Right lobe of liver (tissue), 4 donors: ENCODE measurements around the gene KCNH1.

Experiments
- CTCF ChIP-seq, 4 donors: fragments of 200-600 bp in 3 of 4; fragments of 450-650 bp in 1 of 4; IDR thresholded peaks; one replicate each; pipeline versions ENCODE4 v1.5.1 to v1.8.0; 2016 to 2022; ENCODE audit warnings: antibody characterized with exemption in 4 of 4, mild to moderate bottlenecking in 2 of 4
- POLR2A ChIP-seq: fragments of 450-650 bp; IDR thresholded peaks from one replicate; pipeline ENCODE4 v1.6.1; 2017; ENCODE audit warnings: antibody characterized with exemption, mild to moderate bottlenecking
- donor health status: DM: no; HTN: no; CAD: no.
- donor health status: DM: no; HTN: no; CAD: no.
- donor health status: DM: no; HTN: yes; CAD: no.

GRCh38 chr1:210711825-210712612, 421.9 kb downstream of the KCNH1 start:
- no peak for TF ChIP-seq POLR2A
- peak; percentile 31 to 46 (median 44) for TF ChIP-seq CTCF (IDR thresholded peaks at IDR 0.05)
